Psoas muscle (tissue), 8 donors: ENCODE measurements around the gene PARP1. TPM values are rescaled to one million over a fixed set of nuclear protein-coding genes. Genes with fewer than 3 reads are reported as not detected.

Experiments
- ATAC-seq, 4 donors: fragments of 200-7000 bp; cut with Tn5 transposase; one replicate each; pipeline ENCODE4 v1.9.1; 2020; ENCODE audit warnings: moderate library complexity in 3 of 4, mild to moderate bottlenecking in 2 of 4
- DNase-seq, 2 donors: peaks; one replicate each; pipeline ENCODE4 v3.0.0-alpha.2; 2020
- H3K27ac ChIP-seq: fragments of 200-600 bp; one replicate; pipeline ENCODE4 v1.8.0; 2022
- H3K27me3 ChIP-seq, 3 donors: fragments of 200-600 bp in 1 of 3; one replicate each; pipeline versions ENCODE4 v1.6.1 to v1.8.0; 2013 to 2022; ENCODE audit warnings: low read length in 2 of 3, mild to moderate bottlenecking in 2 of 3, moderate library complexity in 1 of 3; ENCODE audit not compliant: insufficient read depth in 3 of 3
- H3K36me3 ChIP-seq, 2 donors: fragments of 200-600 bp in 1 of 2; one replicate each; pipeline versions ENCODE4 v1.6.1 to v1.8.0; 2013 to 2022; ENCODE audit warnings: low read depth in 1 of 2, mild to moderate bottlenecking in 1 of 2, moderate library complexity in 1 of 2; ENCODE audit not compliant: insufficient read depth in 1 of 2
- H3K4me1 ChIP-seq: fragments of 200-600 bp; one replicate; pipeline ENCODE4 v1.8.0; 2022
- H3K4me3 ChIP-seq: fragments of 200-600 bp; one replicate; pipeline ENCODE4 v1.8.0; 2022; ENCODE audit warnings: mild to moderate bottlenecking
- H3K9me3 ChIP-seq: fragments of 200-600 bp; one replicate; pipeline ENCODE4 v1.8.0; 2022
- WGBS, 3 donors: extraction: QIAGEN DNeasy Blood & Tissue Kit; methylation state at CpG; one replicate each; pipeline versions ENCODE4 v1.1.6 to v1.1.7; 2013; 5-methylcytosine and 5-hydroxymethylcytosine counted together
- intact Hi-C, 2 donors: fragments of 100-400 bp; cut with DNase I; formaldehyde crosslinking; loops; one replicate each; pipeline versions ENCODE4 v1.11.0 to v1.14.2; 2022
- polyA plus RNA-seq, 3 donors: library from polyadenylated mRNA; stranded (reverse); fragments of 200-250 nt; gene quantifications; one replicate each; pipeline ENCODE4 v1.2.3, GENCODE V29; 2013
- total RNA-seq, 4 donors: library from RNA; stranded (reverse); fragmentation: NEBNext Ultra II Directional in 2 of 4; extraction: Animal tissue kit (Norgen Biotek cat#: 25700) in 2 of 4; gene quantifications; one replicate each; pipeline versions ENCODE4 v1.2.1 to v1.2.4, GENCODE V29; 2021 to 2023
- TF ChIP-seq, protein P1 (sequence below): fragments of 200-600 bp; IDR thresholded peaks from one replicate; pipeline ENCODE4 v1.8.0; 2022; ENCODE audit warnings: antibody characterized with exemption
- donor health status: healthy with polysubstance abuse.
- donor health status: DM: no; HTN: no; CAD: no; lungs with moderate emphysema.
- donor health status: Bipolar disorder and iron deficiency.
- donor health status: healthy.
- donor health status: DM: yes; HTN: yes; CAD: no.
- donor health status: DM: no; HTN: no; CAD: no.
- donor health status: DM: no; HTN: no; CAD: no.
- donor health status: DM: yes; HTN: yes; CAD: no.

PARP1 gene
- total and polyA plus RNA-seq, 7 donors = 23.8 to 85.8 (median 54.7) TPM

DNA sequence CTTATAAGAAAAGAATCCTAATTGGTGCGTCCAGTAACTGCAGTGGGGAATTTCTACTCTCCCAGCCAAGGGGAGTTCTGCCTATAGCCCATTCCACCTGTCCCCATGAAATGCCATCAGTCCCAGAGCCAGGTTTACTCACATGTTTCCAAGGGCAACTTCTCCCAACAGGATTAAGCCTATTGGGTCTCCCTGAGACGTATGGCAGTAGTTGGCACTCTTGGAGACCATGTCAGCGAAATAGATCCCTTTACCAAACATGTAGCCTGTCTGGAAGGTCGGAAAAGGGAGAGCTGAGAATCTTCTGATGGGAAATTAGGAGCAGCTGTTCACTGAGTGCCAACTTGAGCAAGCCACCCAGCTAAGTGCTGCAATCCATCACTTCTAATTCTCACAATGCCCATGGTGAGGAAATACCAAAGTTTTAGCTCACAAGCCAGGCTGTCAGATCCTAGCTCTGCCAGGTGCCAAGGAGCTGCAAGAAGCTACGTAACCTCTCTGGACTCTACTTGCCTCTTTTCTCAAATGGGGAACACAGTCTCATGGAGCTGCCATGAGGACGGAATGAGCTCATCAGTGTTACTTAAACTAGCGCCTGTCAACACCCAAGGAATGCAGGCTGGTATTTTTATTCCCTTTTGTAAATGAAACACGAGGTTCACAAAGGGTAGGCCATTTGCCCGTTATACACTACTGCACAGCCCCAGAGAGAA is 43.9 kb downstream of the PARP1 start:
- intact Hi-C loops = no loop called here
- ATAC-seq (peak; percentile 91 to 95 (median 92)), DNase-seq (no peak)
- Histone ChIP-seq H3K36me3 (peaks cover 19 to 99% of the 10 kb centered on the region in 2 donors), H3K4me1 (peaks cover 15% of the 10 kb centered on the region), H3K9me3 (no peaks in the 10 kb centered on the region), H3K4me3 (no peak overlapping the region), H3K27ac (peak overlapping the region; percentile 84), H3K27me3 (no peaks in the 10 kb centered on the region)
- 43 to 59% (median 45%) methylated on average over 9 of the region's 9 CpGs for WGBS, 3 donors
- TF ChIP-seq, protein P1, sequence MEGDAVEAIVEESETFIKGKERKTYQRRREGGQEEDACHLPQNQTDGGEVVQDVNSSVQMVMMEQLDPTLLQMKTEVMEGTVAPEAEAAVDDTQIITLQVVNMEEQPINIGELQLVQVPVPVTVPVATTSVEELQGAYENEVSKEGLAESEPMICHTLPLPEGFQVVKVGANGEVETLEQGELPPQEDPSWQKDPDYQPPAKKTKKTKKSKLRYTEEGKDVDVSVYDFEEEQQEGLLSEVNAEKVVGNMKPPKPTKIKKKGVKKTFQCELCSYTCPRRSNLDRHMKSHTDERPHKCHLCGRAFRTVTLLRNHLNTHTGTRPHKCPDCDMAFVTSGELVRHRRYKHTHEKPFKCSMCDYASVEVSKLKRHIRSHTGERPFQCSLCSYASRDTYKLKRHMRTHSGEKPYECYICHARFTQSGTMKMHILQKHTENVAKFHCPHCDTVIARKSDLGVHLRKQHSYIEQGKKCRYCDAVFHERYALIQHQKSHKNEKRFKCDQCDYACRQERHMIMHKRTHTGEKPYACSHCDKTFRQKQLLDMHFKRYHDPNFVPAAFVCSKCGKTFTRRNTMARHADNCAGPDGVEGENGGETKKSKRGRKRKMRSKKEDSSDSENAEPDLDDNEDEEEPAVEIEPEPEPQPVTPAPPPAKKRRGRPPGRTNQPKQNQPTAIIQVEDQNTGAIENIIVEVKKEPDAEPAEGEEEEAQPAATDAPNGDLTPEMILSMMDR = no peak

DNA sequence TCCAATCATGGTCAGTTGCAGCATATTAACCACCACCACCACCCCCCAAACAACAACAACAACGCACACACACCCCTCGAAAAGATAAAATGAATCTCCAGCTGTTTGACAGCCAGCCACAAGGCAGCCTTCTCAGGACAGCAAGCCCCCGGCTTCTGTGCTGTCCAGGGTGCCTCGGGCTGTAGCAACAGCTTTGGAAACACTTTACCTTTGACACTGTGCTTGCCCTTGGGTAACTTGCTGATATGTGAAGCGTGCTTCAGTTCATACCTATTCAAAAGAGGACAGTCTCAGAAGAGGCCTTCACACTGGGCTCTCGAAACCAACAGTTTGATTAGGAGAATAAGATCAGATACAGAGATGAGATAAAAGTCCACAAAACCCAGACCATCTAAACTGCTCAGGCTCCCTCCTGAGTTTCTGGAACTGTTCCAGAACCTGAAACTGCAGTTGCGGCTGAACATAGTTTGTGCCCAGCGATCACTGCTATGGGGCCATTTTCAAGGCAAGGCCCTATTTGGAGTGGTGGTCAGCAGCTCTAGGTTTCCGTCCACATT is 44.9 kb downstream of the PARP1 start:
- ATAC-seq (no peak), DNase-seq (no peak)
- intact Hi-C loops = no loop called here
- TF ChIP-seq, protein P1 = no peak
- Histone ChIP-seq H3K9me3 (no peaks in the 10 kb centered on the region), H3K27ac (peak overlapping the region; percentile 84), H3K4me3 (no peak overlapping the region), H3K36me3 (peaks cover 17 to 96% of the 10 kb centered on the region in 2 donors), H3K4me1 (peaks cover 15% of the 10 kb centered on the region), H3K27me3 (no peaks in the 10 kb centered on the region)
- 82 to 90% (median 88%) methylated on average over 9 of the region's 9 CpGs for whole genome bisulfite sequencing, 3 donors

DNA sequence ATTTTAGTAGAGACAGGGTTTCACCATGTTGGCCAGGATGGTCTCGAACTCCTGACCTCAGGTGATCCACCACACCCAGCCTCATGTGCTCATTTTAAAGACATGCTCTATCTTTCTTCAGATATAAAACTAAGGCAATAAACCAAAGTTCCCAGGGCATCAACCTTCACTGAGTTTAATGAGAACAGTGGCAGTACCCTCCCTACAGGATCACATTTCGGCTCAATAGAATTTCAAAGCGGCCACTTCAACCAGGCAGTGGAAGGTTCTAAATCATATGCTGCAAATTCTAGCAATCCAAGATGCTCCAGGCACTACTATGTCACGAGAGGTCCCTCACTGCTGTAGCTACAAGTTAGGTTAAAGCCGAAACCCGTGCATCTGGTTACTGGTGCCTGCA is 45.5 kb downstream of the PARP1 start:
- H3K27ac ChIP-seq = no peak overlapping the region
- H3K27me3 ChIP-seq = no peaks in the 10 kb centered on the region
- H3K4me1 ChIP-seq = peaks cover 15% of the 10 kb centered on the region
- H3K4me3 ChIP-seq = no peak overlapping the region
- WGBS, 3 donors = 80 to 91% (median 89%) methylated on average over 6 of the region's 6 CpGs
- no peaks in the 10 kb centered on the region for H3K9me3 ChIP-seq
- H3K36me3 ChIP-seq = peaks cover 13 to 90% of the 10 kb centered on the region in 2 donors
- ATAC-seq = no peak
- intact Hi-C loops = no loop called here
- TF ChIP-seq, protein P1 = no peak
- no peak for DNase-seq

DNA sequence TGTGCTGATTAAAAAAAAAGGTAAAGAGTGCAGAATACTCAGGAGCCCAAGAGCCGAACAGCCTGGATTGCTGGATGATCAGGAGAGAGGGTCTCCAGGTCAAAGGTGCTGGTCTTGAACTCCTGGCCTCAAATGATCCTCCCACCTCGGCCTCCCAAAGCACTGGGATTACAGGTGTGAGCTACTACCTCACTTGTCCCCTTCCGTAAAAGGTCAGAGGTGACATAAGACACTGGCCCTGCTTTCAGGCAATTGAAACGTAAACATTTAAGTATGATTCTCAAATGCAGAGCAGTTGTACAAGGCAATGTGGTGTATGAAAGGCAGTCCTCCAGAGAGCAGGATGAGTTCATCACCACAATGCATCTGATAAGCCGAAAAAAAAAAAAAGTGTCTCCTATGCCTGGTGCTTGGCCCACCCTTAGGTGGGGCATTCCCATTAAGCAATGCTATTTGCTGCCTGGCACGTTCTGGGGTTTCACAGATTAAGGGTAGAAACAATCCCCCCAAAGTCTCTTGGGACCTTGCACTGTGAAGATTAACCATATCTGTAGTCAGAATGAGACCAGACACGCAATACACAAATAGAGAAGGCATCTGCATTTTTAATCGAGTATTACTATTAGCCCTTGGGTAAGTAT is 47.7 kb downstream of the PARP1 start:
- peaks cover 13 to 69% of the 10 kb centered on the region in 2 donors for H3K36me3 ChIP-seq
- DNase-seq (no peak), ATAC-seq (no peak)
- TF ChIP-seq, protein P1 = no peak
- intact Hi-C loops = no loop called here
- H3K27me3 ChIP-seq = no peaks in the 10 kb centered on the region
- no peaks in the 10 kb centered on the region for H3K9me3 ChIP-seq
- H3K4me3 ChIP-seq = no peak overlapping the region
- H3K27ac ChIP-seq = no peak overlapping the region
- 87 to 89% (median 89%) methylated on average over 8 of the region's 8 CpGs for WGBS, 3 donors
- H3K4me1 ChIP-seq = peaks cover 27% of the 10 kb centered on the region
